Kidney (tissue), 14 donors: ENCODE results near the gene SORCS2. TPM values are rescaled to one million over a fixed set of nuclear protein-coding genes. Genes with fewer than 3 reads are reported as not detected.
A peak's percentile ranks its signal among the peaks of the same experiment; 100 is the strongest.

Experiments
- DNase-seq, 5 donors: peaks; one replicate each; pipeline ENCODE4 v3.0.0-alpha.2; 2013 to 2020
- FAIRE-seq: peaks from 2 replicates; lab custom pipeline; 2012; peaks lifted over from hg19 to GRCh38; lab: Jason Lieb, UNC
- H3K27ac ChIP-seq, 2 donors: one replicate each; pipeline ENCODE4 v1.7.0; 2013; ENCODE audit warnings: low read depth in 2 of 2, low read length in 2 of 2, inconsistent platforms in 1 of 2
- H3K27me3 ChIP-seq: one replicate; pipeline ENCODE4 v1.7.1; 2013; ENCODE audit warnings: low read length, inconsistent platforms; ENCODE audit not compliant: control insufficient read depth, insufficient read depth
- H3K36me3 ChIP-seq, 3 donors: one replicate each; pipeline versions ENCODE4 v1.7.0 to v1.7.1; 2013; ENCODE audit warnings: low read length in 3 of 3, control low read depth in 1 of 3, inconsistent platforms in 1 of 3; ENCODE audit not compliant: insufficient read depth in 3 of 3, control insufficient read depth in 2 of 3
- H3K4me1 ChIP-seq, 3 donors: one replicate each; pipeline versions ENCODE4 v1.7.0 to v1.7.1; 2013; ENCODE audit warnings: low read length in 3 of 3, inconsistent platforms in 1 of 3, low read depth in 1 of 3; ENCODE audit not compliant: control insufficient read depth in 2 of 3, insufficient read depth in 2 of 3
- H3K4me3 ChIP-seq, 3 donors: one replicate each; pipeline versions ENCODE4 v1.7.0 to v1.8.1; 2013; ENCODE audit warnings: low read length in 3 of 3, control low read depth in 1 of 3, inconsistent platforms in 1 of 3
- H3K9ac ChIP-seq, 3 donors: one replicate each; pipeline versions ENCODE4 v1.7.0 to v1.7.1; 2013; ENCODE audit warnings: low read length in 3 of 3, control low read depth in 1 of 3, inconsistent platforms in 1 of 3
- H3K9me3 ChIP-seq, 3 donors: one replicate each; pipeline versions ENCODE4 v1.7.0 to v1.7.1; 2013; ENCODE audit warnings: low read length in 3 of 3, control low read depth in 1 of 3, inconsistent platforms in 1 of 3; ENCODE audit not compliant: control insufficient read depth in 2 of 3, insufficient read depth in 1 of 3
- intact Hi-C: fragments of 100-400 bp; cut with DNase I; formaldehyde crosslinking; loops from one replicate; pipeline ENCODE4 v1.11.1; 2022
- polyA plus RNA-seq: library from polyadenylated mRNA; stranded (reverse); fragments of 350-450 nt; fragmentation: Illumina TruSeq; extraction: RNeasy Lipid Tissue Mini Kit (QIAGEN cat#74804); gene quantifications from one replicate; pipeline ENCODE4 v1.2.3, GENCODE V29; 2014; ENCODE audit warnings: low read depth, low replicate concordance; ENCODE audit not compliant: insufficient read depth
- total RNA-seq: library from RNA; stranded (reverse); fragmentation: NEBNext Ultra II Directional; extraction: Animal tissue kit (Norgen Biotek cat#: 25700); gene quantifications from one replicate; pipeline ENCODE4 v1.2.1, GENCODE V29; 2021
- TF ChIP-seq, protein P1 (sequence below): IDR thresholded peaks from 3 replicates; pipeline ENCODE4 v1.5.1; 2012; ENCODE audit warnings: mild to moderate bottlenecking, moderate library complexity, borderline replicate concordance; ENCODE audit not compliant: insufficient read depth; ENCODE audit errors: extremely low read depth
- donor health status: control.
- donor health status: control.
- donor health status: control.
- donor health status: control.
- donor health status: control.
- donor health status: DM: yes; HTN: yes; CAD: no.
- donor health status: Normal renal cell carcinoma (clear cell type).

SORCS2 gene
- total and polyA plus RNA-seq, 2 donors from 2014 or later = 6.1 to 9.1 TPM

DNA sequence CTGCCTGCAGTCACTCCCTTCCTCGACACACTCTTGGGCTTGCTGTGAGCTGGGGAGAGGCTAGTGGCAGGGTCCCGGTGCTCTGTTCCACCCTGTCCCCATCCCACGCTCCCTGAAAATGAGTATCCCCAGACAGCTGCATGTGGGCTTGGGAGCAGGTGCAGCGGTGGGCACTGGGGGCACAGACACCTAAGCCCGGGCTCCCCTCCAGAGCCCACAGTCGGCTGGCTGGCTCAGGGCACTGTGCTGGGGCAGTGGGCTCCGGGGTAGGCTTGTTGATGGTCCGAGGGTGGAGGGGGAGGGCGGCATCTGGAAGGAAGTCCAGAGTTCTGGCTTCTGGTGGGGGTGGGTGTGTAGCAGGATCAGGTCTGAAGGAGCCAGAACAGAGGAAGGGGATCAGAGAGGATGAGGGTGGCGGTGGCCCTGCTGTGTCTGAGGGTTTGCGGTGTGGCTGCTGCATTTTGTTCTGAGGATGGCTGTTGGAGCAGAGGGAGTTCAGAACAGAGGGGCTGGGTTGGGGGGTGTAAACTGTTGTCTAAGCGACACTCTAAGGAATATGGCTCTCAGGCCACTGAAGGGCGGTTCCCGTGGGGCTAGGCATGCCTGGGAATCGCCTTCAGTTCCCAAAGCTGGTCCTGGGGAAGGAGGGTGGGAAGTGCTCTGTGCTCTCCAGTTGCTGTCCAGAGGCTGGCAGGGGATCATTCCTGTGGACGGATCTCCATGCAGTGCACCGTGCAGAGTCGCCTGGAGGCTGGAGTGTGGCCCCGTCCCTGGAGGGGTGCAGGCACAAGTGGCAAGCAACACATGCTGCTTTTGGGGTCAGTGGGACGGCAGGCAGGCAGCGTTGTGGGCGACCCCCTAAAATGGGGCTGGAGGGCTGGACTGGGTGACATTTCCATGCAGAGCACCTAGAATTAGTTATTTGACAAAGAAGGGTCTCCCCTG is 114.0 kb downstream of the SORCS2 start:
- Histone ChIP-seq H3K4me3 (no peak overlapping the region), H3K4me1 (no peaks in the 10 kb centered on the region), H3K36me3 (no peaks in the 10 kb centered on the region), H3K27me3 (no peaks in the 10 kb centered on the region), H3K27ac (no peak overlapping the region), H3K9ac (no peak overlapping the region), H3K9me3 (no peaks in the 10 kb centered on the region)
- TF ChIP-seq, protein P1, sequence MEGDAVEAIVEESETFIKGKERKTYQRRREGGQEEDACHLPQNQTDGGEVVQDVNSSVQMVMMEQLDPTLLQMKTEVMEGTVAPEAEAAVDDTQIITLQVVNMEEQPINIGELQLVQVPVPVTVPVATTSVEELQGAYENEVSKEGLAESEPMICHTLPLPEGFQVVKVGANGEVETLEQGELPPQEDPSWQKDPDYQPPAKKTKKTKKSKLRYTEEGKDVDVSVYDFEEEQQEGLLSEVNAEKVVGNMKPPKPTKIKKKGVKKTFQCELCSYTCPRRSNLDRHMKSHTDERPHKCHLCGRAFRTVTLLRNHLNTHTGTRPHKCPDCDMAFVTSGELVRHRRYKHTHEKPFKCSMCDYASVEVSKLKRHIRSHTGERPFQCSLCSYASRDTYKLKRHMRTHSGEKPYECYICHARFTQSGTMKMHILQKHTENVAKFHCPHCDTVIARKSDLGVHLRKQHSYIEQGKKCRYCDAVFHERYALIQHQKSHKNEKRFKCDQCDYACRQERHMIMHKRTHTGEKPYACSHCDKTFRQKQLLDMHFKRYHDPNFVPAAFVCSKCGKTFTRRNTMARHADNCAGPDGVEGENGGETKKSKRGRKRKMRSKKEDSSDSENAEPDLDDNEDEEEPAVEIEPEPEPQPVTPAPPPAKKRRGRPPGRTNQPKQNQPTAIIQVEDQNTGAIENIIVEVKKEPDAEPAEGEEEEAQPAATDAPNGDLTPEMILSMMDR = no peak
- DNase-seq (peak in 1 of 5 donors; percentile 54), FAIRE-seq (no peak)
- intact Hi-C loops = no loop called here

DNA sequence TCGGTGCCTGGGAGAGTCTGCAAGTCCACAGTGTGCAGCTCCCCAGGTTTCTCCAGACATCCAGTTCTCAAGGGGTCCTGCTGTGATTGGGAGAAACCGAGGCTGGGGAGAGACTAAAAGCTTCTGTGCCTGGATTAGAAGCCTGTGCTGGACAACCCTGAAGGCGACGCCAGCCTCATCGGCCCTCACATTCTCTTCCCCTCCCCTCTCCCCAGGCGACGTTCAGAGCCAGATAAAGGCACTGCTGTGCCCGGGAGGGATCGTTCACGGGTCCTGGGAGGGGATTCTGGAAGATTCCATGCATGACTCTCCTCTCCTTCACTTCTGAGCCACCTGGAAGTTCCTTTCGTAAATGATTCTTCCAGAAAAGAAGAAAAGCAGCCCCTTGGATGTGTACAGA is 114.6 kb downstream of the SORCS2 start:
- Histone ChIP-seq H3K27me3 (no peaks in the 10 kb centered on the region), H3K9ac (no peak overlapping the region), H3K4me3 (no peak overlapping the region), H3K36me3 (no peaks in the 10 kb centered on the region), H3K27ac (no peak overlapping the region), H3K4me1 (no peaks in the 10 kb centered on the region), H3K9me3 (no peaks in the 10 kb centered on the region)
- DNase-seq = no peak
- TF ChIP-seq, protein P1 = no peak
- intact Hi-C loops = no loop called here
- FAIRE-seq = no peak

DNA sequence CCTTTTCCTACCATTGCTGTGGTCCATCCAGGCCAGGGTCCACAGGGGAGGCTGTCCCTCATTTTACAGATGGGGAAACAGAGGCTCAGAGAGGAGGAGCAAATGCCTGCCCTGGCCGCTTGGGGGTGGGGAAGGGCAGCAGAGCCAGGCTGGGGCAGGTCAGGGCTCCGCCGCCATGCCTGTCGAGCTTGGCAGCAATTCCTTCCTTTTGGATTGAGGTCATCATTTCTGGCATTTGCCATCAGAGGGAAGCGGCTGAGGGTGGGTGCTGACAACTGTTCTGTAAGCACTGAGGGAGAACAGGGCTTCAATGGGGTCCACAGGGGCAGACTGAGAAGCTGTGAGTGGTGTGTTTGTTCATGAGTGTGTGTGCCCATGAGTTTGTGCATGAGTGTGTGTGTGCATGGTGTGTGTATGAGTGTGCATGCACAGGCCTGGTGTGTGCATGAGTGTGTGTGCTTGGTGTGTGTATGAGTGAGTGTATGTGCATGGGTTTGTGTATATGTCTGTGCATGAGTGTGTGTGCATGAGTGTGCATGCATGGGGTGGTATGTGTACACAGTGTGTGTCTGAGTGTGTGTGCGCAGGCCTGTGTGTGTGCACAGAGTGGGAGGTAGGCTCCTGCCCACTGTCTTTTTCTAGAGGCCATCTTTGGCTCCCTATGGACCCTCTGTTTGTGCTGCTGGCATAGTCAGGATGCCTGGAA is 115.2 kb downstream of the SORCS2 start:
- Histone ChIP-seq H3K9ac (no peak overlapping the region), H3K27ac (no peak overlapping the region), H3K9me3 (no peaks in the 10 kb centered on the region), H3K36me3 (no peaks in the 10 kb centered on the region), H3K27me3 (no peaks in the 10 kb centered on the region), H3K4me3 (no peak overlapping the region), H3K4me1 (no peaks in the 10 kb centered on the region)
- intact Hi-C loops = no loop called here
- TF ChIP-seq, protein P1 = no peak
- no peak for FAIRE-seq
- DNase-seq = peak in 1 of 5 donors; percentile 52
